HepG2 (cell line): Measurements from ENCODE around the gene FPGS. TPM values are rescaled to one million over a fixed set of nuclear protein-coding genes. Genes with fewer than 3 reads are reported as not detected.

ENCODE experiments used
- CENPT ChIP-seq: sonication (generic); formaldehyde crosslinking; IDR thresholded peaks from 2 replicates; pipeline ENCODE4 v1.8.0; 2022; ENCODE audit warnings: low read depth, mild to moderate bottlenecking, moderate library complexity, missing genetic modification reagents
- ESRRA ChIP-seq: sonication (generic); formaldehyde crosslinking; IDR thresholded peaks from 2 replicates; pipeline ENCODE4 v1.5.1; 2020; ENCODE audit warnings: mild to moderate bottlenecking, low read depth, missing genetic modification reagents
- HES4 ChIP-seq: sonication (generic); formaldehyde crosslinking; IDR thresholded peaks from 2 replicates; pipeline ENCODE4 v1.9.0; 2021; ENCODE audit warnings: mild to moderate bottlenecking, missing genetic modification reagents, borderline replicate concordance
- KDM5B ChIP-seq: sonication (generic); formaldehyde crosslinking; IDR thresholded peaks from 2 replicates; pipeline ENCODE4 v1.4.0; 2020; ENCODE audit warnings: missing genetic modification reagents, mild to moderate bottlenecking, borderline replicate concordance
- MAZ ChIP-seq, 2 experiments: sonication (generic) in 1 of 2; formaldehyde crosslinking in 1 of 2; IDR thresholded peaks; 2 replicates each; pipeline versions ENCODE4 v1.5.0 to v1.6.1; 2012 to 2020; ENCODE audit warnings: low read depth in 2 of 2, mild to moderate bottlenecking in 2 of 2, borderline replicate concordance in 1 of 2, improper control_type of control experiment in 1 of 2, low read length in 1 of 2, missing genetic modification reagents in 1 of 2, moderate library complexity in 1 of 2
- NFE2 ChIP-seq: sonication (generic); formaldehyde crosslinking; IDR thresholded peaks from 2 replicates; pipeline ENCODE4 v1.4.0; 2020; ENCODE audit warnings: missing genetic modification reagents
- NONO ChIP-seq, 2 experiments: fragments of 450-650 bp in 1 of 2; sonication (generic) in 1 of 2; formaldehyde crosslinking in 1 of 2; IDR thresholded peaks in 1 of 2; conservative IDR thresholded peaks in 1 of 2; 2 replicates each; pipeline versions ENCODE4 v1.6.1 to v1.8.0; 2017 to 2022; ENCODE audit warnings: mild to moderate bottlenecking in 1 of 2, missing genetic modification reagents in 1 of 2, moderate library complexity in 1 of 2
- NR2F6 ChIP-seq, 2 experiments: IDR thresholded peaks; 2 replicates each; pipeline ENCODE4 v1.6.1; 2016; ENCODE audit warnings: antibody characterized with exemption in 1 of 2, mild to moderate bottlenecking in 1 of 2
- SMAD3 ChIP-seq: sonication (generic); formaldehyde crosslinking; IDR thresholded peaks from 2 replicates; pipeline ENCODE4 v1.4.0; 2020; ENCODE audit warnings: missing genetic modification reagents
- TRAFD1 ChIP-seq: sonication (generic); formaldehyde crosslinking; IDR thresholded peaks from 2 replicates; pipeline ENCODE4 v1.5.1; 2020; ENCODE audit warnings: missing genetic modification reagents, mild to moderate bottlenecking, borderline replicate concordance
- YEATS4 ChIP-seq: sonication (generic); formaldehyde crosslinking; IDR thresholded peaks from 2 replicates; pipeline ENCODE4 v1.4.0; 2020; ENCODE audit warnings: missing genetic modification reagents, borderline replicate concordance
- ZBTB2 ChIP-seq: sonication (generic); formaldehyde crosslinking; IDR thresholded peaks from 2 replicates; pipeline ENCODE4 v1.8.0; 2022; ENCODE audit warnings: low read depth, missing genetic modification reagents
- ZNF10 ChIP-seq: sonication (generic); formaldehyde crosslinking; IDR thresholded peaks from 2 replicates; pipeline ENCODE4 v1.4.0; 2020; ENCODE audit warnings: mild to moderate bottlenecking, low read depth, missing genetic modification reagents, borderline replicate concordance
- ZNF224 ChIP-seq: sonication (generic); formaldehyde crosslinking; IDR thresholded peaks from 2 replicates; pipeline ENCODE4 v1.5.0; 2020; ENCODE audit warnings: mild to moderate bottlenecking, missing genetic modification reagents
- ZNF225 ChIP-seq: sonication (generic); formaldehyde crosslinking; IDR thresholded peaks from 2 replicates; pipeline ENCODE4 v1.4.0; 2020; ENCODE audit warnings: mild to moderate bottlenecking, missing genetic modification reagents
- ZNF232 ChIP-seq: sonication (generic); formaldehyde crosslinking; IDR thresholded peaks from 2 replicates; pipeline ENCODE4 v1.4.0; 2020; ENCODE audit warnings: missing genetic modification reagents, borderline replicate concordance
- ZNF451 ChIP-seq: sonication (generic); formaldehyde crosslinking; IDR thresholded peaks from 2 replicates; pipeline ENCODE4 v1.5.0; 2020; ENCODE audit warnings: mild to moderate bottlenecking, missing genetic modification reagents
- ZNF567 ChIP-seq: sonication (generic); formaldehyde crosslinking; IDR thresholded peaks from 2 replicates; pipeline ENCODE4 v1.8.1; 2023; ENCODE audit warnings: mild to moderate bottlenecking, missing genetic modification reagents, borderline replicate concordance
- ZNF768 ChIP-seq: sonication (generic); formaldehyde crosslinking; IDR thresholded peaks from 2 replicates; pipeline ENCODE4 v1.4.0; 2020; ENCODE audit warnings: missing genetic modification reagents
- ZSCAN22 ChIP-seq: sonication (generic); formaldehyde crosslinking; IDR thresholded peaks from 2 replicates; pipeline ENCODE4 v1.4.0; 2020; ENCODE audit warnings: mild to moderate bottlenecking, missing genetic modification reagents
- polyA plus RNA-seq, 8 experiments: library from polyadenylated mRNA; depleted of rRNA in 3 of 8; stranded (reverse) in 7 of 8; unstranded in 1 of 8; fragments of >200 nt; fragmentation: Illumina TruSeq in 4 of 8; extraction: Trizol in 4 of 8; gene quantifications; 2 replicates each; pipeline versions ENCODE4 v1.2.1 to v1.2.3, GENCODE V29; 2011 to 2016; ENCODE audit warnings: low read depth in 4 of 8, missing spikeins in 1 of 8, mixed read lengths in 1 of 8; ENCODE audit not compliant: insufficient read depth in 1 of 8
- total RNA-seq, 5 experiments: library from RNA; depleted of rRNA; stranded (reverse); fragments of >200 nt; fragmentation: Illumina TruSeq; extraction: Trizol; gene quantifications; 2 replicates each; pipeline ENCODE4 v1.2.3, GENCODE V29; 2016; ENCODE audit warnings: low read depth in 1 of 5
- TF ChIP-seq, protein P1 (sequence below): fragments of 450-650 bp; IDR thresholded peaks from 2 replicates; pipeline ENCODE4 v1.6.1; 2017; ENCODE audit warnings: mild to moderate bottlenecking

The FPGS gene
- total and polyA plus RNA-seq, 2 of the 13 experiments (the other 11 are each of a cell fraction or from before 2014, with no cell fraction given): 35.6 to 36.8 TPM

DNA sequence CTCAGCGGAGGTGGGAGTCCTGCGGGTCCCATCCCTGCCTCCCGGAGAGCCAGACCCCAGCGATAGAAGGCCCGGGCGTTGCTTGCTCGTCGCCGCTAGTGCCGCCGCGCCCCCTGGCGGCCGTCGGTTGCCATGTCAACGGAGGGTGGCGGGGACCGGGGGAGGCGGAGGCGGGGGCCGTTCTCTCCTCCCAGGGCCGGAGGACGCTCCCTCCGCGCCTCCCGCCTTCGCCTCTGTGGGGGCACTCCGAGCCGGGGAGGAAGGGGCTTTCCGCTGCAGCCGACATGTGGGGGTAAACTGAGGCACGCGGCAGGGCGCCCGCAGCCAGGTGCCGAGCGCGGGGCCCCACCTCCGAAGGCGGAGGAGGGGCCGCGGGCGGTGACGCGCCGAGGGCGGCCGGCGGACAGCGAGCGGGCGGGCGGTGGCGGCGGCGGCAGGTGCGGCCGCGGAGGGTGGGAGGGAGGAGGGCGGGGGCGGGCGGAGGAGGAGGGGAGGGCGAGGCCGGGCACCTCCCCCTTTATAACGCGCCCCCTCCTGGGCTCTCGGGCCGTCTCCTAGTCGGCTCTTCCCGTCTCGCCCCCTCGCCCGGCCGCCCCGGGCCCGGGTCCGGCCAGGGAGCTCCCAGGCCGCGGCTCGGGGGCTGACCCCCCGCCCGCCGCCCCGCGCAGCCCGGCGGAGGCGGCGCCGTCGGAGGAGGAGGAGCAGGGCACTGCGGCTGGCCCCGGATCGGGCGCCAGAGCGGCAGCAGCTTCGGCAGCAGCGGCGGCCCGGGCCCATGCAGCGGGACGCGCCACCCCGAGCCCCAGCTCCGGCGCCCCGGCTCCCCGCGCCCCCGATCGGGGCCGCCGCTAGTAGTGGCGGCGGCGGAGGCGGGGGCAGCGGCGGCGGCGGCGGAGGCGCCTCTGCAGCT, 17.4 kb upstream of the FPGS start (continued):
- peak; percentile 25; the same call in 1 of the 2 replicates for TF ChIP-seq ZBTB2
- TF ChIP-seq NFE2 (CRISPR knock-in tag): no peak
- TF ChIP-seq ESRRA: no peak; the same call in 1 of the 2 replicates
- no peak for TF ChIP-seq SMAD3 (CRISPR knock-in tag)
- TF ChIP-seq CENPT (CRISPR knock-in tag): no peak
- TF ChIP-seq ZSCAN22 (CRISPR knock-in tag): no peak
- TF ChIP-seq ZNF768: no peak; the same call in 1 of the 2 replicates
- TF ChIP-seq ZNF225: no peak
- no peak for TF ChIP-seq NR2F6 (IDR thresholded peaks at IDR 0.05)
- no peak for TF ChIP-seq NR2F6 (CRISPR knock-in tag; IDR thresholded peaks at IDR 0.05)
- no peak for TF ChIP-seq ZNF224 (CRISPR knock-in tag)
- peak; percentile 36; the same call in 1 of the 2 replicates for TF ChIP-seq YEATS4 (CRISPR knock-in tag)
- no peak for TF ChIP-seq ZNF451
- TF ChIP-seq TRAFD1 (CRISPR knock-in tag): no peak
- no peak for TF ChIP-seq ZNF232 (CRISPR knock-in tag)
- peak; percentile 75; the same call in 1 of the 2 replicates for TF ChIP-seq MAZ (IDR thresholded peaks at IDR 0.05; ENCODE audit: borderline replicate concordance, low read depth, low read length)
- TF ChIP-seq MAZ (CRISPR knock-in tag; IDR thresholded peaks at IDR 0.05; ENCODE audit: low read depth): no peak; the same call in 1 of the 2 replicates
- no peak for TF ChIP-seq ZNF567
- TF ChIP-seq KDM5B: no peak
- TF ChIP-seq, protein P1, sequence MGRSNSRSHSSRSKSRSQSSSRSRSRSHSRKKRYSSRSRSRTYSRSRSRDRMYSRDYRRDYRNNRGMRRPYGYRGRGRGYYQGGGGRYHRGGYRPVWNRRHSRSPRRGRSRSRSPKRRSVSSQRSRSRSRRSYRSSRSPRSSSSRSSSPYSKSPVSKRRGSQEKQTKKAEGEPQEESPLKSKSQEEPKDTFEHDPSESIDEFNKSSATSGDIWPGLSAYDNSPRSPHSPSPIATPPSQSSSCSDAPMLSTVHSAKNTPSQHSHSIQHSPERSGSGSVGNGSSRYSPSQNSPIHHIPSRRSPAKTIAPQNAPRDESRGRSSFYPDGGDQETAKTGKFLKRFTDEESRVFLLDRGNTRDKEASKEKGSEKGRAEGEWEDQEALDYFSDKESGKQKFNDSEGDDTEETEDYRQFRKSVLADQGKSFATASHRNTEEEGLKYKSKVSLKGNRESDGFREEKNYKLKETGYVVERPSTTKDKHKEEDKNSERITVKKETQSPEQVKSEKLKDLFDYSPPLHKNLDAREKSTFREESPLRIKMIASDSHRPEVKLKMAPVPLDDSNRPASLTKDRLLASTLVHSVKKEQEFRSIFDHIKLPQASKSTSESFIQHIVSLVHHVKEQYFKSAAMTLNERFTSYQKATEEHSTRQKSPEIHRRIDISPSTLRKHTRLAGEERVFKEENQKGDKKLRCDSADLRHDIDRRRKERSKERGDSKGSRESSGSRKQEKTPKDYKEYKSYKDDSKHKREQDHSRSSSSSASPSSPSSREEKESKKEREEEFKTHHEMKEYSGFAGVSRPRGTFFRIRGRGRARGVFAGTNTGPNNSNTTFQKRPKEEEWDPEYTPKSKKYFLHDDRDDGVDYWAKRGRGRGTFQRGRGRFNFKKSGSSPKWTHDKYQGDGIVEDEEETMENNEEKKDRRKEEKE: no peak
- TF ChIP-seq HES4: no peak
- no peak for TF ChIP-seq NONO (IDR thresholded peaks at IDR 0.05)
- TF ChIP-seq NONO (CRISPR knock-in tag; conservative IDR thresholded peaks at IDR 0.05): no peak
- TF ChIP-seq ZNF10: no peak
